Measurements from ENCODE around the gene MEGF11.
A peak's percentile ranks its signal among the peaks of the same experiment; 100 is the strongest.

MEGF11 gene

DNA sequence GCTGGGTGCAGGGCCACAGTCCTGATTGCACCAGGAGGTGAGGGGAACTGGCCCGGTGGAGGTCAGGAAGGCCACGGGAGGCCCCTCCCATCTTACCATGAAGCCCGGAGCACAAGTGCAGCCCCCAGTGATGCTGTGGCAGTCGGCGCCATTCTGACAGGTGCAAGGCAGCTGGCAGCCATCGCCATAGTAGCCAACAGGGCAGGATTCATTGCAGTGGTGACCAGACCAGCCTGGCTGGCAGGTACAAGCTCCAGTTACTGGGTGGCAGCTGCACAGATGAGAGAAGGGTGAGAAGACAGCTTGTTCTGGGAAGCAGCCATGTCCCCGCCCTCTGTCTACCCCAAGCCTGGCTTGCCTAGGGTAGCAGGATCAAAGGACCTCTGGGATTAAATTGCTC is 296.1 kb downstream of the MEGF11 start:
- no peak for DNase-seq (ENCODE audit: extremely low spot score)
- CTCF ChIA-PET: no interaction called here
- TF ChIP-seq FOXA1 (IDR thresholded peaks at IDR 0.05) (no peak), CTBP1 (IDR thresholded peaks at IDR 0.05; ENCODE audit: borderline replicate concordance) (no peak), ELF4 (IDR thresholded peaks at IDR 0.05) (no peak), NFRKB (IDR thresholded peaks at IDR 0.05) (no peak), TARDBP (IDR thresholded peaks at IDR 0.05) (no peak), ZNF384 (IDR thresholded peaks at IDR 0.05) (no peak), LEF1 (IDR thresholded peaks at IDR 0.05; ENCODE audit: borderline replicate concordance) (no peak), HDGF (IDR thresholded peaks at IDR 0.05; ENCODE audit: borderline replicate concordance) (no peak), L3MBTL2 (conservative IDR thresholded peaks at IDR 0.05) (no peak), ARNT (IDR thresholded peaks at IDR 0.05) (no peak), SP1 (IDR thresholded peaks at IDR 0.05) (no peak), BHLHE40 (IDR thresholded peaks at IDR 0.05; ENCODE audit: borderline replicate concordance) (no peak)
- POLR2A ChIA-PET: no interaction called here

GRCh38 chr15:65956899-65957298 is 296.7 kb downstream of the MEGF11 start:
- no peak for DNase-seq (ENCODE audit: extremely low spot score)
- CTCF ChIA-PET: no interaction called here
- TF ChIP-seq LEF1 (IDR thresholded peaks at IDR 0.05; ENCODE audit: borderline replicate concordance) (no peak), FOXA1 (IDR thresholded peaks at IDR 0.05) (no peak)
- POLR2A ChIA-PET: no interaction called here

DNA sequence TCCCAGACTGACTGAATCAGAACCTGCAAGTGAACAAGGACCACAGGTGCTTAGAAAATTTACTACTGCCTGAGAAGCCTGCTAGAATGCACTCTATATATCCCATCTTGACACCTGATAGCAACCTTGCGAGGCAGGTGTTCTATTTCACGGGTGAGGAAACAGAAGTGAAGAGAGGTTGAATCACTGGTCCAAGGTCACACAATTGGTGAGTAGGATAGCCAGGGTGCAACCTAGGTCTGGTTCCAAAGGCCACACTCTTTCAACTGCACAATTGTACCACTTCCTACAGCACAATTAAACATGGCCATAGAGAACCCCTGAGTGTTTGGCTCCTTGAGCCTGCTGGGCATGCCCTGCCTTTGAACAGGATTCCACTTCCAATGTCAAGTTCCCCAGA is 297.2 kb downstream of the MEGF11 start:
- DNase-seq (ENCODE audit: extremely low spot score): no peak
- no peak for TF ChIP-seq HDGF (IDR thresholded peaks at IDR 0.05; ENCODE audit: borderline replicate concordance)
- no peak for TF ChIP-seq SP1 (IDR thresholded peaks at IDR 0.05)
- TF ChIP-seq, protein P1, sequence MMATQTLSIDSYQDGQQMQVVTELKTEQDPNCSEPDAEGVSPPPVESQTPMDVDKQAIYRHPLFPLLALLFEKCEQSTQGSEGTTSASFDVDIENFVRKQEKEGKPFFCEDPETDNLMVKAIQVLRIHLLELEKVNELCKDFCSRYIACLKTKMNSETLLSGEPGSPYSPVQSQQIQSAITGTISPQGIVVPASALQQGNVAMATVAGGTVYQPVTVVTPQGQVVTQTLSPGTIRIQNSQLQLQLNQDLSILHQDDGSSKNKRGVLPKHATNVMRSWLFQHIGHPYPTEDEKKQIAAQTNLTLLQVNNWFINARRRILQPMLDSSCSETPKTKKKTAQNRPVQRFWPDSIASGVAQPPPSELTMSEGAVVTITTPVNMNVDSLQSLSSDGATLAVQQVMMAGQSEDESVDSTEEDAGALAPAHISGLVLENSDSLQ (IDR thresholded peaks at IDR 0.05): no peak
- TF ChIP-seq ARNT (IDR thresholded peaks at IDR 0.05): no peak
- TF ChIP-seq FOXA1 (IDR thresholded peaks at IDR 0.05): no peak
- ChIA-PET POLR2A (no interaction called here), CTCF (no interaction called here)

DNA sequence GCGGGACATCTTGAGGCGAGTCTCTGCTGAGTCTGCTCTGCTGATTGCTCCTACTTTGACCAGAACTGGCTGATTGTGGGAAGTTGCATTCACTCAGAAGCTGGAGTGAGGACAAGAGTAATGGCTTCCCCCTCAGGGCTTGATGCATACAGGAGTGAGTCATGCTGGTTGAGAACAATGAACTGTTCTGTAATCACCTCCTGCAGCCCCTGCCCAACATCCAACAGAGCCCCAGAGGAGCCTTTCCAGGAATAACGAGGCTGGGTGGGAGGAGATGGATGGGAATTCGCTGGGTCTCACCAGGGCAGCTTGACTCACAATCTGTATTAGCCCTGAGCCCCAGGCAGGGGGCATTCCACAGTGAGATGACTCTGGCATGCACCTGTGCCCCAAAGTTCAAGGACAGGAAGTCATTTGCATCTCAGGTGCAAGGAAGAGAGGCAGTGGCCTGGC is 299.2 kb downstream of the MEGF11 start:
- no peak for DNase-seq (ENCODE audit: extremely low spot score)
- ChIA-PET POLR2A (no interaction called here), CTCF (no interaction called here)

GRCh38 chr15:65953622-65954021 is 299.9 kb downstream of the MEGF11 start:
- TF ChIP-seq TARDBP (IDR thresholded peaks at IDR 0.05) (no peak), SP1 (IDR thresholded peaks at IDR 0.05) (no peak), BHLHE40 (IDR thresholded peaks at IDR 0.05; ENCODE audit: borderline replicate concordance) (no peak), HDGF (IDR thresholded peaks at IDR 0.05; ENCODE audit: borderline replicate concordance) (no peak), NFRKB (IDR thresholded peaks at IDR 0.05) (no peak), FOXK2 (IDR thresholded peaks at IDR 0.05) (no peak), CTBP1 (IDR thresholded peaks at IDR 0.05; ENCODE audit: borderline replicate concordance) (no peak), ARNT (IDR thresholded peaks at IDR 0.05) (no peak), SUZ12 (IDR thresholded peaks at IDR 0.05) (no peak)
- TF ChIP-seq, protein P1 (IDR thresholded peaks at IDR 0.05): no peak
- no peak for DNase-seq (ENCODE audit: extremely low spot score)
- ChIA-PET POLR2A (no interaction called here), CTCF (interaction anchor here (0.6 kb wide), 1 partner anchor 103 kb away, joined by 3 read pairs; no protein-coding TSS in a partner anchor)

More for the DNA sequence above, 299.2 kb downstream of the MEGF11 start:
- TF ChIP-seq, protein P1 (IDR thresholded peaks at IDR 0.05): no peak
- TF ChIP-seq HDGF (IDR thresholded peaks at IDR 0.05; ENCODE audit: borderline replicate concordance) (no peak), FOXA1 (IDR thresholded peaks at IDR 0.05) (no peak), ELF4 (IDR thresholded peaks at IDR 0.05) (no peak), LEF1 (IDR thresholded peaks at IDR 0.05; ENCODE audit: borderline replicate concordance) (no peak)

GRCh38 chr15:65952391-65953053 is 301.0 kb downstream of the MEGF11 start:
- no peak for TF ChIP-seq NFRKB (IDR thresholded peaks at IDR 0.05)
- TF ChIP-seq LEF1 (IDR thresholded peaks at IDR 0.05; ENCODE audit: borderline replicate concordance): no peak
- TF ChIP-seq BHLHE40 (IDR thresholded peaks at IDR 0.05; ENCODE audit: borderline replicate concordance): no peak
- no peak for TF ChIP-seq FOXK2 (IDR thresholded peaks at IDR 0.05)
- TF ChIP-seq ELF4 (IDR thresholded peaks at IDR 0.05): no peak
- TF ChIP-seq SP1 (IDR thresholded peaks at IDR 0.05): no peak
- TF ChIP-seq FOXA1 (IDR thresholded peaks at IDR 0.05): no peak
- TF ChIP-seq SUZ12 (IDR thresholded peaks at IDR 0.05): no peak
- no peak for TF ChIP-seq ARNT (IDR thresholded peaks at IDR 0.05)
- TF ChIP-seq CTBP1 (IDR thresholded peaks at IDR 0.05; ENCODE audit: borderline replicate concordance): no peak
- TF ChIP-seq TARDBP (IDR thresholded peaks at IDR 0.05): no peak
- no peak for TF ChIP-seq L3MBTL2 (conservative IDR thresholded peaks at IDR 0.05)
- no peak for TF ChIP-seq ZNF384 (IDR thresholded peaks at IDR 0.05)
- TF ChIP-seq, protein P1 (IDR thresholded peaks at IDR 0.05): no peak
- no peak for TF ChIP-seq HDGF (IDR thresholded peaks at IDR 0.05; ENCODE audit: borderline replicate concordance)
- no peak for TF ChIP-seq FOXM1 (IDR thresholded peaks at IDR 0.05; ENCODE audit: borderline replicate concordance)
- POLR2A ChIA-PET: no interaction called here
- DNase-seq (ENCODE audit: extremely low spot score): peak; percentile 54
- CTCF ChIA-PET: interaction anchor here (0.6 kb wide), 1 partner anchor 17 kb away, joined by 3 read pairs; no protein-coding TSS in a partner anchor
